HG03066 (cell line): ENCODE data around the gene NT5DC2.

Experiments
- ATAC-seq: cut with Tn5 transposase; IDR thresholded peaks from one replicate; pipeline ENCODE4 v1.9.1; 2021; ENCODE audit warnings: low read depth; ENCODE audit not compliant: unreplicated experiment

The NT5DC2 gene

DNA sequence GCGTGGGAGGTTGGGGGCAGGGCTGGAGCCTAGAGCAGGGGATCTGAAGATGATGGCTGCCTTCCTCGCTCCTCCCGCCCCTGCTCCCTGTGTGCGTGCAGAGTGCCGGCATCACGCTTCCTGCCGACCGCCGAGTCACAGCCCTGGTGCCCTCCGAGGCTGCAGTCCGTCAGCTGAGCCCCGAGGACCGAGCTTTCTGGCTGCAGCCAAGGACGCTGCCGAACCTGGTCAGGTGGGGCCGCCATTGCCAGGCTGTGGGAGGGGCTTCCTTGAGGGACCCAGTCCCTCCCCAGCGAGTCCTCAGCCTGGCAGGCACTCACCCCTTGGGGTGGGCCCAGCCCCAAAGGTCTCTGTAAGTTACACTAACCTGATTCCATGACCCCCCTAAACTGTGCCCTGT lies 20.9 kb downstream of the NT5DC2 start:
- no peak for ATAC-seq

DNA sequence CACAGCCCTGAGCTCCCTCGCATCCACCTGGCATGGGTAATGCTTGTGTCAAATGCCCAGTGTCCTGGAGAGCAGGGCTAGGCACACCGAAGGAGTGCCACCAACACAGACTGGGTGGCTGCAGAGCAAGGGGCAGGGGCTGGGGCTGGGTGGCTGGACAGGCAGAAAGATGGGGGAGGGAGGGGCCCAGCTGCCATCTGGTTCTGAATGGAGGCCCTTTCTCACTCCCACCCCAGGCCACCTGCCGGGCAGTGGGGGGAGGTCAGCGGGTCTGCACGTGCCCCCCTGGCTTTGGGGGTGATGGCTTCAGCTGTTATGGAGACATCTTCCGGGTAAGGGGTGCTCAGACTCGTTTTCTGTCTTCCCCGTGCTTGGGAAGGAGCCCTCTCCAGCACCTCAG lies 21.6 kb downstream of the NT5DC2 start:
- ATAC-seq, result no peak

GRCh38 chr3:52511509-52511908 lies 22.1 kb downstream of the NT5DC2 start:
- no peak for ATAC-seq

DNA sequence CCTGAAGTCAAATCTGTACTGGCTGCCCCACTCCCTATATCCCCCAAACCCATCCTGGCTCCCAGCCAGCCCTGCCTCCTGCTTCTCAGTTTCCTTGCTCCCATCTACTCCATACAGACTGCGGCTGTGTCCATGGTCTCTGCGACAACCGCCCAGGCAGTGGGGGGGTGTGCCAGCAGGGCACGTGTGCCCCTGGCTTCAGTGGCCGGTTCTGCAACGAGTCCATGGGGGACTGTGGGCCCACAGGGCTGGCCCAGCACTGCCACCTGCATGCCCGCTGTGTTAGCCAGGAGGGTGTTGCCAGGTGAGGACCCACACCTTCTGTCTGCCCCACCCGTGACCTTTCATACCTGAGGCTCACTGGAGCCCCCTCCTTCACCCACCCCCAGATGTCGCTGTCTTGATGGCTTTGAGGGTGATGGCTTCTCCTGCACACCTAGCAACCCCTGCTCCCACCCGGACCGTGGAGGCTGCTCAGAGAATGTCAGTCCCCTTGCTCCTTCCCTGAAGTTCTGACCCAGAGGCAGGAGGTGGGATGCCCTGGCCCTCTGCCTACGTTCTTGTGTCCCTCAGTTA lies 23.8 kb downstream of the NT5DC2 start:
- no peak for ATAC-seq

DNA sequence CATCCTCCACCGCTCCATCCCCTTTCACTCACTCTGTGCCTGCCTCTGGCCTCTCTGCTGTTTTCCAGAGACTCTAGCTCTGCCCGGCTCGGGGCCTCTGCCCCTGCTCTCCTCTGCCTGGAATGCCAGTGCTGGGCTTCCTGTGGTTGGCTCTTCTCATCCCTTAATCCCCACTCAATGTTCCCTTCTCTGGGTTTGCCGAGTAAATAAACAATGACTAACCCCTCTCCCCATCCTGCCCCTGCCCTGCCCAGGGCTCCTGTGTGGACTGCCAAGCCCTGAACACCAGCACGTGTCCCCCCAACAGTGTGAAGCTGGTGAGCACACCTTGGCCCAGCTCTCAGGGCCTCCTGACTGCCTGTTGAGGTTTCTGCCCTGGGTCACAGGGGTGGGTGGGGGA lies 26.3 kb downstream of the NT5DC2 start:
- no peak for ATAC-seq

DNA sequence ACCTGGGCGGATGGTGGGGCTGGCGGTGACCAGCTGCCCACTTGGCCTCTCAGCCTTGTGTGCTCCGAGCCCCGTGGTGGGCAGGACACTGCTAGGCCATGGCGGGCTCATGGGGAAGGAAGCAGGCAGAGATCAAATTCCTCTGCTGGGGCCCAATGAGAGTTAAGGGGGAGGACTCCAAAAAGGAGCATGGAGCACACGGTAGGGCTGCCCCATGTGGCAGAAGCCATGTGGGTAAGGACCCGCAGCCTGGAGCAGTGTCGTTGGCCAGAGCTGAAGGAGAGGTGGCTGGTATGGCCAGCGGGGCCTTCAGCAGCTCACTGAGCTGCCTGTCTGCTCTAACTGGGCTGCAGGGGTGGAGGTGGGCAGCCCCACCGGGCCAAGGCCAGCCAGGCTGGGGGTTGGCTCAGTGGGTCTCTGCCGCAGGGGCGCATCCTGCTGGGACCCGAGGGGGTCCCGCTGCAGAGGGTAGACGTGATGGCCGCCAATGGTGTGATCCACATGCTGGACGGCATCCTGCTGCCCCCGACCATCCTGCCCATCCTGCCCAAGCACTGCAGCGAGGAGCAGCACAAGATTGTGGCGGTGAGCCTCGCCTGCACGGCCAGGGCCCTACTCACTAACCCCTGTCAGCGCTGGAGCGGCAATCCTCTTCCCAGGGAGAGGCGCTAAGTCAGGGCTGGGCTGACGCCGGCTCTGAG lies 27.2 kb downstream of the NT5DC2 start:
- ATAC-seq, result no peak

DNA sequence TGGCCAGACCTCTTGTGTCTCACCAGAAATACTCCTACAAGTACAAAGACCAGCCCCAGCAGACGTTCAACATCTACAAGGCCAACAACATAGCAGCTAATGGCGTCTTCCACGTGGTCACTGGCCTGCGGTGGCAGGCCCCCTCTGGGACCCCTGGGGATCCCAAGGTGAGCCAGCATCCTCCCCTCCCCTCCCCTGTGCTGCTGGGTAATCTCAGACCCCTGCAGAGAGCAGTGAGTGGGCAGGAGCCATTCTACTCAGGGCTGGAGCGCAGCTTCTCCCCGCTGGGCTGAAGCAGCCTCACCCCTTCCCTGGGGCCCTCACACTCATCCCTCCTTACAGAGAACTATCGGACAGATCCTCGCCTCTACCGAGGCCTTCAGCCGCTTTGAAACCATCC lies 28.7 kb downstream of the NT5DC2 start:
- ATAC-seq, result no peak

- no peak for ATAC-seq
Measured at GRCh38 chr3:52503788-52504424, 29.8 kb downstream of the NT5DC2 start.

DNA sequence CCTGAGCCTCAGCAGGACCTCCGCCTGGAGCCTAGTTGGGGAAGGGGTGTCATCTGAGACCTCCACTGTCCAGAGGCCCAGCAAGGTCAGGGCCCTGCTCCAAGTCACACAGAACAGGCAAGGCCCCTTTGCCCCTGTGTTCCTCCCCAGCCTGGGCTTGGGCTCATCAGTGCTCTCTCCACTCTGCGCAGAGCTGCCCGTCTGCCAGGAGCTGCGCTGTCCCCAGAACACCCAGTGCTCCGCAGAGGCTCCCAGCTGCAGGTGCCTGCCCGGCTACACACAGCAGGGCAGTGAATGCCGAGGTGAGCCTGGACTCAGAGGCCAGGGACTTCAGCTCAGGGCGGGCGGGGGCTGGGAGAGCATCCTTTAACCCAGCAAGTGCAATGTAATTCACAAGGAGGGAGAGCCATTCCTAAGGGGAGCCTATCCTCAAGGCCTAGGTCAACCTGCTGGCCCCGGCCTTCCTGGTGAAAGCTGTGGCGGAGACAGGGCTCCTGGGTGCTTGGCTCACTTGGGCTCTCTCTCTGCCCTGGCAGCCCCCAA lies 30.8 kb downstream of the NT5DC2 start:
- no peak for ATAC-seq

DNA sequence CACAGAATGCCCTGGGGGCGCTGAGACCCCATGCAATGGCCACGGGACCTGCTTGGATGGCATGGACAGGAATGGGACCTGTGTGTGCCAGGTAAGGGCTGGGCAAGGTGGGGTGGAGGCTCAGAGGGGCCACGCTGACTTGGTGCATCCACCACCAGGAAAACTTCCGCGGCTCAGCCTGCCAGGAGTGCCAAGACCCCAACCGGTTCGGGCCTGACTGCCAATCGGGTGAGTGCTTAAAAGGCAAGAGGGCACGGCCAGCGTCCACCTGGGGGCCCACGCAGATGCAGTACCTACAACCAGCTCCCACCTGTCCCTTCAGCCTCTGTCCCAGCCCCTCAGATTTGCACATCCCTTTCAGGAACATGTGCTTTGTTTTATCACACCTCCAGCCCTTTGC lies 31.7 kb downstream of the NT5DC2 start:
- no peak for ATAC-seq

- no peak for ATAC-seq
Measured at GRCh38 chr3:52501046-52501445, 32.6 kb downstream of the NT5DC2 start.

- no peak for ATAC-seq
Measured at GRCh38 chr3:52498137-52499054, 35.3 kb downstream of the NT5DC2 start.

DNA sequence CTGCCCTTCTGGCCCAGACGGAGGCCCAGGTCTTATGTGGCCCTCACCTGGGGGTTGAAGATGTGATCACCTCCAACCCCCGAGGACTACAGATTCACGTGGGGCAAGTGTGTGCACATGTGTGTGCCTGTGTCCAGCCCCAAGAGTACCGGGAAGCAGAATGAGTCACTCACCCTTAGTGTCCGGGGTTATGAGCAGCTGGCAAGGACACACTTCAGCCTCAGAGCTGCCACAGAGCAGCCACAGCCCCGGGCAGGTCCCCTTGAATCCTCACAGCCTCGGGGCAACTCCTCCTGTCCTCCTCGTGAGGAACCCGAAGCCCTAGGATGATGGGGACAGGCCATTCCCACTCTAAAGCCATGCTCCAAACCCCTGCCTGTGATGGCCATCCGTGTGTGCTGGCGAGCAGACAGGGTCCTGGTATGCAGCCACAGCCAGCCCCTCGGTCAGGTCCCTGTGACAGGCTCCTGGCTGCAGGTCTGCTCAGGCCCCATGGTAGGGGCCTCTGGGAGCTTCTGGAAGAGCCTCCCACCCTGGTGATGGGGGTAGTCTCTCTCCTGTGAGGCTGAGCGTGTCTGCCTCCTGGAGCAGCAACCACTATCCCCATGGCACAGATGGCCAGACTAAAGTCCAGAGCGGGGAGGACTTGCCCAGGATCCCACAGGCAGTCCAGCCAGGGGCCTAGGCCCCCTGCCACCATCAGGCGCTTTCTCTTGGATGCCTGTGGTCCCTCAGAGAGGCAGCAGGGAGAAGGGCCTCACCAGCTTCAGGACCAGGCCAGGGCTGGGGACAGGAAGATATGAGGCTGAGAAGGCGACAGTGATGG lies 37.7 kb downstream of the NT5DC2 start:
- ATAC-seq, result no peak

DNA sequence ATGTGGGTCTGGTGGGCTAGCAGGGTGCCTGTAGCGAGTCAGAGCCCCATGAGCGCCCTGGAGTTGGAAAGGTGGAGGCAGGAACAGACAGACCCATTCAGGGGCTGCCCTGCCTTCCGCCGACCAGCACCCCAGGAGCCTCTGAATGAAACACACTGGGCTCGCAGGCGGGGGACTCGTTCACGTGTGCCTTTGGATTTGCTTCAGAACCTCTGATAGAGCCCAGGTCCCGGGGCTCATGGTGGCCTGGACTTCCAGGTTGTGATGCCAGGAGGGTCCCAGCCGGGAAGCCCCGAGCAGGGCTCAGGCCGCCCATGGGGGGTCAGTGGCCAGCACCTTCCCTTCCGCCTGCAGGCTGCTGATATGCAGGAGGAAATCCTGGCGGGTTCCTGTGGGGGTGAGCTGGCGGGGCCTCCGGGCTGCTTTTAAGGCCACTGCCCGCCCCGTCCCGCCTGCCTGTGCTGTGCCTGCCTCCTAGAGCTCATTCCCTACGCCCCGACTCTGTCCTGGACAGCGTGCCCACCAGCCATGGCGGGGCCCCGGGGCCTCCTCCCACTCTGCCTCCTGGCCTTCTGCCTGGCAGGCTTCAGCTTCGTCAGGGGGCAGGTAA lies 38.7 kb downstream of the NT5DC2 start, which contains the start of gene STAB1:
STAB1 (plus strand) TSS at position 453 of the 610 bp plus-strand sequence; CDS start at position 529, 76 bp downstream.
- ATAC-seq, result no peak

DNA sequence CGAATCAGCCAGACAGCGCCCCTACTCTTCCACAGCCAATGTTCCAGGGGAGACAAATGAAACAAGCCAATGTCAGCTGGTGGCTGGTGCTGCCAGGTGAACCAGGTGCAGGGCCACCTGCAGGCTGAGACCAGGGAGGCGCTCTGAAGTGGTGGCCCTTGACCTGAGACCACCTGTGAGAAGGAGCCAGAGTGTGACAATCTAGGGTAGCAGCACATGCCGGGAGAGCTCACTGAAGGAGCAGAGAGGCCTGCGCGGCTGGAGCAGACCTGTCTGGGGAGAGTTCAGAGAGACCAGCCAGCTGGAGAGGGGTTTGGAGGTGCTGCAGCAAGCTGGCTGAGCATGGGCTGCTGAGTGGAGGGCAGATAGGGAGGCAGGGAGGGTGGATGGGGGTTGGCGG lies 39.2 kb downstream of the NT5DC2 start:
- ATAC-seq, result no peak

GRCh38 chr3:52493232-52494017 lies 40.2 kb downstream of the NT5DC2 start:
- no peak for ATAC-seq

DNA sequence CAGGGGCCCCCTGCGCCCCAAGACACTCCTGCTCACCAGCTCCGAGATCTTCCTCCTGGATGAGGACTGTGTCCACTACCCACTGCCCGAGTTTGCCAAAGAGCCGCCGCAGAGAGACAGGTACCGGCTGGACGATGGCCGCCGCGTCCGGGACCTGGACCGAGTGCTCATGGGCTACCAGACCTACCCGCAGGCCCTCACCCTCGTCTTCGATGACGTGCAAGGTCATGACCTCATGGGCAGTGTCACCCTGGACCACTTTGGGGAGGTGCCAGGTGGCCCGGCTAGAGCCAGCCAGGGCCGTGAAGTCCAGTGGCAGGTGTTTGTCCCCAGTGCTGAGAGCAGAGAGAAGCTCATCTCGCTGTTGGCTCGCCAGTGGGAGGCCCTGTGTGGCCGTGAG lies 41.6 kb downstream of the NT5DC2 start:
- ATAC-seq, result no peak

DNA sequence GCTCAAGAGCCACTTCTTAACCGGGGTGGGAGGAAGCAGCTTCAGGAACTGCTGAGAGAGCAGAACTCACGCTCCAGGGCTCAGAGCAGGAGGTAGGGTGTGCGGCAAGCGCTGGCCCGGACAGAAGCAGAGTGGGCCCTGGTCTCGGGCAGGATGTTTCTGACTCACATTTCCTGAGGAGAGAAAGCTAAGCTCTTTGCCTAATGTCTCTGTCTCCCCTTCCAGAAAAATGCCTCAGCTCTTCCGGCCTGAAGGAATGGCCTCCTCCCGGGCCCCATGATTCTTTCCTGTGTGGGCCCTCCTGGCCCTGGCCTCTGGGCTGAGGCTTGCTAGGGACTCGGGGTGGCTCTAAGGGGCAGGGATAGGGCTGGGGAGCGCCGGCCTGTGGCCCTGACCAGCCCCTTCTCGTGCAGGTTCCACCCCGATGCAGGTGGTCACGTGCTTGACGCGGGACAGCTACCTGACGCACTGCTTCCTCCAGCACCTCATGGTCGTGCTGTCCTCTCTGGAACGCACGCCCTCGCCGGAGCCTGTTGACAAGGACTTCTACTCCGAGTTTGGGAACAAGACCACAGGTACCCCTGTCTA lies 42.6 kb downstream of the NT5DC2 start:
- ATAC-seq, result no peak
